ENCODE data around the gene ELF5.

Gene ELF5

DNA sequence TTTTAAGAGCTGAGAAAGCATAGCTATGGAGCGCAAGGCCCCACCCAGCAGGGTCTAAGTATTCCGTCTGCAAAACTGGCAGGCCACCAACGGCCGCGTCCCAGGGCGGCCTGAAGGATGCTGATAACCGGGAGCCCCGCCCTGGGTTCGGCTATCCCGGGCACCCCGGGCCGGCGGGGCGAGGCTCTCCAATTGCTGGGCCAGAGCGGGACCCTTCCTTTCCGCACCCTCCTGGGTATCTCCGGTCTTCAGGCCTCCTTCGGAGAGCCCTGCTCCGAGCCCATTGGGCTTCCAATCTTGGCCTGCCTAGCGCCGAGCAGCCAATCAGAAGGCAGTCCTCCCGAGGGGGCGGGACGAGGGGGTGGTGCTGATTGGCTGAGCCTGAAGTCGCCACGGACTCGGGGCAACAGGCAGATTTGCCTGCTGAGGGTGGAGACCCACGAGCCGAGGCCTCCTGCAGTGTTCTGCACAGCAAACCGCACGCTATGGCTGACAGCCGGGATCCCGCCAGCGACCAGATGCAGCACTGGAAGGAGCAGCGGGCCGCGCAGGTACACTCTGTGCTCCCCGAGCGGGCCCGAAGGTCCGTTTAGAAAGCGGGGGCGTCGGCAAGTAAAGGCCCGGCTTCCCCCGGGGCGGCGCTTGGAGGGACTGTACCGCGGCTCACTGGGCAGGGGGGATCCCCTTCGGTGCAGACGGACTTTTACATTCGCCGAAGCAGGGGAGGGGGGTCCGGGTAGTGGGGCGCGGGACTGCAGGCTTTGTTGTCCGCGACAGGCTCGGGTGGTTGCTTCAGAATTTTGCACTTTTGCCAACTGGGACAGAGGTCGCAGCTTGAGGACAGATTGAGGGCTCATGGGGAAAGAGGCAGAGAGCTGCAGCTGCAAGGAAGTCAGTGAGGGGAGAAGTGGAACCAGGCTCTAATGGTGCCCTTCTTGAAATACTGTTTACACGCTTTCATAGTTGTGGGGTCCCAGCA, 74.8 kb downstream of the ELF5 start, which contains the start of gene CAT:
Gene CAT, plus strand, starts transcription at position 406 of the 979 bp plus-strand sequence. Its CDS starts 80 bp downstream, at position 486.
- in situ Hi-C loops (cut with HindIII; ENCODE audit: low pct_unique_long_range_greater_than_20kb, low sequenced_read_pairs), result no loop called here
- DNase-seq (ENCODE audit: low read depth in 1 of 2, low spot score in 1 of 2), result peak; percentile 96 to 99

DNA sequence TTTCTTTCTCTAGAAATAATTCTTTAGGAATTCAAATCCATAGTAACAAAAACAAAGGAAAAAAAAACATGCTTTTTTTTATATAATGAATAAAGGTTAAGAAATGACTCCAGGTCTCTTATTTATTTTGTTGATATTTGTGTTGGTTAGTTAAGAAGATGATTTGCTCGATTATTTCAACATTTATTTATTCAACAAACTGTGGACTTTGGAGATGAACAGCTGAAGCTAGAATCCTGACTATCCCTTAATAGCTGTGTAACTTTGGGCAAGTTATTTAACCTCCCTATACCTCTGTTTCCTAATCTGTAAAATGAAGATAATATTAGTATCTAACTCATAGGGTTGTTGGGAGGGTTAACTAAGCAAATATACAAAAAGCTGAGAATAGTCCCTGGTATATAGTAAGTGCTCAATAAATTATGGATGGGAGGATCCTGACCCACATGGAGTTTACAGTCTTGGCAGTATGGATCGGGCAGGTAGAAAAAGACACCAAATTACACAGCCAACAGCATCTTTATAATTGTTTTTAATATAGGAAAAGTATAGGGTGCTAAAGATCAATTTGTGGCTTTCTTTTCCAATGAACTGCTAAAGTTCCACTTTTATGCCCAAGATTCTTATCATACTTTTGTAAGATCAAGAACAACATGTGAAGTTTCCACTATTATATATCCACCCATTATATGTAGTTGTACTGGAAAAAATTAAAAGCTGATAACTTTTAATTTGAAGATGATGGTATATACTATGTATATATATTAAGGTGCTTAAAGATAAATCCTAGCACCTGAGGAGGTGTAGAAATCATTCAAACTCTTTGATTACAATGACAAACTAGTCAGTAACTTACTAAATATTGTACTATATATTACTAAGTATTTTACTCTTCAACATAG, 76.1 kb downstream of the ELF5 start:
- no peak for DNase-seq (ENCODE audit: low read depth in 1 of 2, low spot score in 1 of 2)
- no peak for TF ChIP-seq JUND (IDR thresholded peaks at IDR 0.05; ENCODE audit: low read depth)
- in situ Hi-C loops (cut with HindIII; ENCODE audit: low pct_unique_long_range_greater_than_20kb, low sequenced_read_pairs), result no loop called here

More for the DNA sequence above, 74.8 kb downstream of the ELF5 start, which contains the start of gene CAT:
- TF ChIP-seq JUND (IDR thresholded peaks at IDR 0.05; ENCODE audit: low read depth), result no peak

DNA sequence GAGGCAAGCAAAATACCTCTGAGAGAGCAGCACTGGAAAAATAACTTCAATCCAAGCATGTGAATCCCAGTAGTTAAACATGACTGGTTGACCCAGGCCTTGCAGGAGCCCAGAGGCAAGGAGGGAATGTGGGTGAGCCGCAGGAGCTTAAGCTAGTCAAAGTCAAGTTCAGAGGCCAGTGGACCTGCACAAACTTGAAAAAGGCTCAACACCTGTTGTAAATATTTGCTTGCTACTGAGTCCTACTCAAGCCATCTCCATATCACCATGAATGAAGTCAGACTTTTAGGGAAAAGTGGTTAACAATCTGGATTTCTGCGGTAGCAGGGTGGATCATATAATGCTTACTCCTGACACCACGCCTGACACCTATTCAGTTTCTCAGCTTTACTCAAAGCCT, 79.7 kb downstream of the ELF5 start:
- peak in 1 of 2 experiments; percentile 93 for DNase-seq (ENCODE audit: low read depth in 1 of 2, low spot score in 1 of 2)
- no peak for TF ChIP-seq JUND (IDR thresholded peaks at IDR 0.05; ENCODE audit: low read depth)
- in situ Hi-C loops (cut with HindIII; ENCODE audit: low pct_unique_long_range_greater_than_20kb, low sequenced_read_pairs), result no loop called here

GRCh38 chr11:34432822-34433221, 80.8 kb downstream of the ELF5 start:
- DNase-seq (ENCODE audit: low read depth in 1 of 2, low spot score in 1 of 2), result no peak
- TF ChIP-seq JUND (IDR thresholded peaks at IDR 0.05; ENCODE audit: low read depth), result no peak
- in situ Hi-C loops (cut with HindIII; ENCODE audit: low pct_unique_long_range_greater_than_20kb, low sequenced_read_pairs), result no loop called here

- TF ChIP-seq JUND (IDR thresholded peaks at IDR 0.05; ENCODE audit: low read depth), result no peak
- no peak for DNase-seq (ENCODE audit: low read depth in 1 of 2, low spot score in 1 of 2)
- in situ Hi-C loops (cut with HindIII; ENCODE audit: low pct_unique_long_range_greater_than_20kb, low sequenced_read_pairs), result no loop called here
Measured at GRCh38 chr11:34431979-34432378, 81.6 kb downstream of the ELF5 start.

All from T47D (cell line).